IMR-90 (cell line): ENCODE data around the gene CAMTA1. TPM values are rescaled to one million over a fixed set of nuclear protein-coding genes. Genes with fewer than 3 reads are reported as not detected.

ENCODE experiments used
- ATAC-seq: fragments of 200-7000 bp; cut with Tn5 transposase; 2 replicates; pipeline ENCODE4 v1.9.1; 2020; ENCODE audit warnings: low read depth, mild to moderate bottlenecking, moderate library complexity
- BruUV-seq: library from RNA; stranded (reverse); fragments of 400-500 nt; replicated peaks from 2 replicates; lab custom pipeline; 2021; lab: Mats Ljungman, UMichigan
- CTCF ChIA-PET: fragments of 300-600 bp; formaldehyde crosslinking; extraction: SDS; loops from one replicate; lab custom pipeline; 2021; ENCODE audit warnings: antibody characterized with exemption; lab: Yijun Ruan, JAX
- POLR2A ChIA-PET: fragments of 300-600 bp; sonication (Branson Sonifier 250); formaldehyde crosslinking; loops from one replicate; lab custom pipeline; 2022; ENCODE audit warnings: antibody characterized with exemption; ENCODE audit not compliant: unreplicated experiment; lab: Charles Lee
- DNase-seq: peaks from one replicate; pipeline ENCODE4 v3.0.0; 2013
- H2AFZ ChIP-seq: replicated peaks from 2 replicates; pipeline ENCODE3; 2013; ENCODE audit warnings: low read length, mild to moderate bottlenecking; ENCODE audit not compliant: poor library complexity
- H2AK5ac ChIP-seq: 2 replicates; pipeline ENCODE4 v1.6.1; 2013; ENCODE audit warnings: low read depth, low read length, inconsistent platforms
- H2AK9ac ChIP-seq: replicated peaks from 2 replicates; pipeline ENCODE3; 2013; ENCODE audit warnings: mild to moderate bottlenecking, low read depth, low read length, moderate library complexity; ENCODE audit not compliant: poor library complexity
- H2BK120ac ChIP-seq: 2 replicates; pipeline ENCODE4 v1.6.1; 2013; ENCODE audit warnings: low read depth, low read length, inconsistent platforms
- H2BK15ac ChIP-seq: 3 replicates; pipeline ENCODE4 v1.6.1; 2013; ENCODE audit warnings: low read depth, low read length, inconsistent platforms
- H2BK20ac ChIP-seq: 2 replicates; pipeline ENCODE4 v1.6.1; 2013; ENCODE audit warnings: low read depth, mild to moderate bottlenecking, inconsistent platforms, low read length, moderate library complexity
- H2BK5ac ChIP-seq: 2 replicates; pipeline ENCODE4 v1.6.1; 2013; ENCODE audit warnings: mild to moderate bottlenecking, low read depth, low read length, inconsistent platforms; ENCODE audit not compliant: poor library complexity, severe bottlenecking
- H3K14ac ChIP-seq: replicated peaks from 2 replicates; pipeline ENCODE4 v1.6.1; 2013; ENCODE audit warnings: low read depth, low read length, inconsistent platforms
- H3K18ac ChIP-seq: 2 replicates; pipeline ENCODE4 v1.6.1; 2013; ENCODE audit warnings: low read depth, low read length, control low read depth
- H3K23ac ChIP-seq: 2 replicates; pipeline ENCODE4 v1.6.1; 2013; ENCODE audit warnings: low read depth, low read length, inconsistent platforms
- H3K27ac ChIP-seq: 2 replicates; pipeline ENCODE4 v1.5.1; 2013; ENCODE audit warnings: mild to moderate bottlenecking, control low read depth, low read length; ENCODE audit not compliant: insufficient read depth
- H3K27me3 ChIP-seq: 2 replicates; pipeline ENCODE4 v1.6.1; 2013; ENCODE audit warnings: low read length; ENCODE audit not compliant: control insufficient read depth, insufficient read depth
- H3K36me3 ChIP-seq: 2 replicates; pipeline ENCODE4 v1.6.1; 2013; ENCODE audit warnings: low read length, mixed read lengths; ENCODE audit not compliant: control insufficient read depth, insufficient read depth
- H3K4ac ChIP-seq: 2 replicates; pipeline ENCODE4 v1.6.1; 2013; ENCODE audit warnings: low read depth, low read length, inconsistent platforms
- H3K4me1 ChIP-seq: 2 replicates; pipeline ENCODE4 v1.6.1; 2013; ENCODE audit warnings: low read length, mixed read lengths; ENCODE audit not compliant: control insufficient read depth, insufficient read depth
- H3K4me2 ChIP-seq: 2 replicates; pipeline ENCODE4 v1.6.1; 2013; ENCODE audit warnings: low read depth, mild to moderate bottlenecking, control low read depth, low read length, moderate library complexity
- H3K4me3 ChIP-seq: 2 replicates; pipeline ENCODE4 v1.5.1; 2013; ENCODE audit warnings: low read depth, mild to moderate bottlenecking, control low read depth, low read length, moderate library complexity; ENCODE audit not compliant: insufficient read depth
- H3K56ac ChIP-seq: 2 replicates; pipeline ENCODE4 v1.6.1; 2013; ENCODE audit warnings: low read length, inconsistent platforms; ENCODE audit not compliant: insufficient read depth; ENCODE audit errors: extremely low read depth
- H3K79me1 ChIP-seq, 2 experiments: 2 replicates each; pipeline ENCODE4 v1.6.1; 2013; ENCODE audit warnings: low read length in 2 of 2, inconsistent platforms in 1 of 2, low read depth in 1 of 2
- H3K9ac ChIP-seq: 2 replicates; pipeline ENCODE4 v1.6.1; 2013; ENCODE audit warnings: low read depth, low read length, control low read depth
- H3K9me1 ChIP-seq: 2 replicates; pipeline ENCODE4 v1.6.1; 2013; ENCODE audit warnings: low read length, inconsistent platforms; ENCODE audit not compliant: insufficient read depth
- H3K9me3 ChIP-seq: 2 replicates; pipeline ENCODE4 v1.6.1; 2013; ENCODE audit warnings: low read length; ENCODE audit not compliant: control insufficient read depth, insufficient read depth
- H4K20me1 ChIP-seq: 2 replicates; pipeline ENCODE4 v1.6.1; 2013; ENCODE audit warnings: low read length, inconsistent platforms; ENCODE audit not compliant: insufficient read depth
- H4K5ac ChIP-seq: 2 replicates; pipeline ENCODE4 v1.6.1; 2013; ENCODE audit warnings: mild to moderate bottlenecking, low read depth, low read length, control low read depth
- H4K8ac ChIP-seq, 2 experiments: 2 replicates each; pipeline ENCODE4 v1.6.1; 2013; ENCODE audit warnings: low read depth in 2 of 2, low read length in 2 of 2, control low read depth in 1 of 2, inconsistent platforms in 1 of 2
- H4K91ac ChIP-seq: 2 replicates; pipeline ENCODE4 v1.6.1; 2013; ENCODE audit warnings: low read depth, low read length, inconsistent platforms; ENCODE audit not compliant: insufficient read depth
- BHLHE40 ChIP-seq: fragments of 150-350 bp; IDR thresholded peaks from 2 replicates; pipeline ENCODE4 v1.6.1; 2016; ENCODE audit warnings: mild to moderate bottlenecking, low read depth, low read length
- CEBPB ChIP-seq: IDR thresholded peaks from 2 replicates; pipeline ENCODE4 v1.6.1; 2012; ENCODE audit warnings: low read depth, low read length, improper control_type of control experiment
- CHD1 ChIP-seq: IDR thresholded peaks from 2 replicates; pipeline ENCODE4 v1.6.1; 2012; ENCODE audit warnings: low read depth, low read length, improper control_type of control experiment
- FOS ChIP-seq: fragments of 150-350 bp; IDR thresholded peaks from 2 replicates; pipeline ENCODE4 v1.6.1; 2016; ENCODE audit warnings: low read depth, low read length
- MAFK ChIP-seq: IDR thresholded peaks from 2 replicates; pipeline ENCODE4 v1.6.1; 2012; ENCODE audit warnings: low read depth, low read length, improper control_type of control experiment
- MAZ ChIP-seq: IDR thresholded peaks from 2 replicates; pipeline ENCODE4 v1.6.1; 2012; ENCODE audit warnings: low read depth, mild to moderate bottlenecking, low read length, improper control_type of control experiment, moderate library complexity, borderline replicate concordance
- MXI1 ChIP-seq: IDR thresholded peaks from 2 replicates; pipeline ENCODE4 v1.6.1; 2012; ENCODE audit warnings: low read depth, mild to moderate bottlenecking, low read length, moderate library complexity, borderline replicate concordance
- NFE2L2 ChIP-seq: fragments of 150-350 bp; IDR thresholded peaks from 2 replicates; pipeline ENCODE4 v1.6.1; 2016; ENCODE audit warnings: low read depth, mild to moderate bottlenecking, low read length
- POLR2A ChIP-seq: IDR thresholded peaks from 2 replicates; pipeline ENCODE4 v1.6.1; 2012; ENCODE audit warnings: mild to moderate bottlenecking, low read depth, low read length
- RAD21 ChIP-seq: IDR thresholded peaks from 2 replicates; pipeline ENCODE4 v1.6.1; 2012; ENCODE audit warnings: low read length, improper control_type of control experiment
- RCOR1 ChIP-seq: IDR thresholded peaks from 2 replicates; pipeline ENCODE4 v1.6.1; 2012; ENCODE audit warnings: mild to moderate bottlenecking, low read length, improper control_type of control experiment; ENCODE audit not compliant: insufficient replicate concordance
- RFX5 ChIP-seq: IDR thresholded peaks from 2 replicates; pipeline ENCODE4 v1.8.0; 2012; ENCODE audit warnings: low read depth, mild to moderate bottlenecking, low read length, moderate library complexity
- SMC3 ChIP-seq: fragments of 150-350 bp; IDR thresholded peaks from 2 replicates; pipeline ENCODE4 v1.6.1; 2016; ENCODE audit warnings: low read depth, mild to moderate bottlenecking, antibody characterized with exemption, low read length, moderate library complexity
- WGBS, 2 experiments: methylation state at CpG; one replicate each; pipeline versions ENCODE4 v1.1.5 to v1.1.7; 2013; ENCODE audit warnings: missing lambda C conversion rate in 2 of 2; ENCODE audit not compliant: insufficient read length in 1 of 2; ENCODE audit errors: extremely low coverage in 2 of 2; 5-methylcytosine and 5-hydroxymethylcytosine counted together
- dilution Hi-C: fragments of 300-500 bp; cut with HindIII; formaldehyde crosslinking; loops from one replicate; pipeline ENCODE4 v1.14.3; 2018; ENCODE audit warnings: low sequenced_read_pairs; ENCODE audit not compliant: unreplicated experiment
- in situ Hi-C: fragments of 300-500 bp; cut with MboI; formaldehyde crosslinking; loops from 3 replicates; pipeline ENCODE4 v1.14.3; 2019; ENCODE audit warnings: low sequenced_read_pairs, inconsistent platforms, mixed read lengths
- intact Hi-C: fragments of 100-400 bp; cut with micrococcal nuclease; formaldehyde crosslinking; loops from 2 replicates; pipeline ENCODE4 v1.10.0; 2022
- polyA plus RNA-seq, 3 experiments: library from polyadenylated mRNA; depleted of rRNA; stranded (reverse); fragments of >200 nt; gene quantifications; 2 replicates each; pipeline ENCODE4 v1.2.3, GENCODE V29; 2012; ENCODE audit warnings: low replicate concordance in 1 of 3
- total RNA-seq: library from RNA; depleted of rRNA; stranded (reverse); fragments of >200 nt; gene quantifications from 2 replicates; pipeline ENCODE4 v1.2.3, GENCODE V29; 2012
- TF ChIP-seq, protein P1 (sequence below): conservative IDR thresholded peaks from 2 replicates; pipeline ENCODE4 v1.5.1; 2012; ENCODE audit warnings: mild to moderate bottlenecking, low read depth, low read length, improper control_type of control experiment
- TF ChIP-seq, protein P2 (sequence below): fragments of 150-350 bp; IDR thresholded peaks from 2 replicates; pipeline ENCODE4 v1.6.1; 2016; ENCODE audit warnings: low read depth, mild to moderate bottlenecking, low read length, moderate library complexity, borderline replicate concordance
- TF ChIP-seq, protein P3 (sequence below): fragments of 150-350 bp; IDR thresholded peaks from 2 replicates; pipeline ENCODE4 v1.6.1; 2017; ENCODE audit warnings: mild to moderate bottlenecking, antibody characterized with exemption, low read length, low read depth

Gene CAMTA1
- total and polyA plus RNA-seq, 2 of the 4 experiments (the other 2 are of a cell fraction) = 35.5 to 74.3 TPM

DNA sequence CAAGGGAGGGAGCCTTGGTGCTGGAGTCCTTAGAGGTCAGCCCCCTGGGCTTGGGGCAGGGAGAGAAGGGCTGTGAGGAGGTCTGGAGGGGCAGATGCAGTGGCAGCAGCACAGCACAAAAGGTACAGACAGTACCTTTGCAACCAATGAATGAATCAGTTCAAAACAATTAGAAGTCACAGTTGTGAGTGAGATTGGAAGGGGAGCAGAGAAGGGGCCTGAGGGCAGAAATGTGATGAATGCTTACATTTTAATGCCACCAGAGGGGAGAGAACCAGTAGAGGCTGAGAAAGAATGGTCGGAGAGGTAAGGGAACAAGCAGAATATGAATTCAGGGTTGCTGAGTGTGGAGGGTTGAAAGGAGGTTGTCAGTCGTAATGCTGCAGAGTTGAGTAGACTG lies 24.2 kb downstream of the CAMTA1 start:
- dilution Hi-C loops = no loop called here
- Histone ChIP-seq H3K4me3 (no peak overlapping the region), H3K14ac (no peak overlapping the region), H4K8ac (no peak overlapping the region), H3K4ac (no peak overlapping the region), H3K9me3 (no peaks in the 10 kb centered on the region), H2AFZ (no peak overlapping the region), H3K4me1 (peaks cover 10% of the 10 kb centered on the region), H3K27ac (no peak overlapping the region), H4K91ac (no peak overlapping the region), H3K56ac (no peak overlapping the region), H2BK15ac (no peak overlapping the region), H2AK5ac (peak overlapping the region; percentile 1; the same call in 1 of the 2 replicates), H4K5ac (no peak overlapping the region), H4K20me1 (peaks cover 21% of the 10 kb centered on the region), H3K9me1 (peaks cover 15% of the 10 kb centered on the region), H3K4me2 (no peak overlapping the region), H2AK9ac (no peak overlapping the region), H3K9ac (no peak overlapping the region), H3K36me3 (no peaks in the 10 kb centered on the region), H2BK5ac (no peak overlapping the region), H3K23ac (no peak overlapping the region), H3K27me3 (no peaks in the 10 kb centered on the region), H3K79me1 (peaks cover 42 to 69% of the 10 kb centered on the region in 2 experiments), H3K18ac (no peak overlapping the region), H2BK20ac (no peak overlapping the region), H2BK120ac (no peak overlapping the region)
- DNase-seq (no peak), ATAC-seq (no peak)
- intact Hi-C loops = no loop called here
- TF ChIP-seq NFE2L2 (no peak), MAZ (no peak), RAD21 (no peak), MXI1 (no peak), RCOR1 (no peak), BHLHE40 (no peak), FOS (no peak), CHD1 (no peak), CEBPB (no peak), SMC3 (no peak), POLR2A (no peak), RFX5 (no peak), MAFK (no peak)
- TF ChIP-seq, protein P1, sequence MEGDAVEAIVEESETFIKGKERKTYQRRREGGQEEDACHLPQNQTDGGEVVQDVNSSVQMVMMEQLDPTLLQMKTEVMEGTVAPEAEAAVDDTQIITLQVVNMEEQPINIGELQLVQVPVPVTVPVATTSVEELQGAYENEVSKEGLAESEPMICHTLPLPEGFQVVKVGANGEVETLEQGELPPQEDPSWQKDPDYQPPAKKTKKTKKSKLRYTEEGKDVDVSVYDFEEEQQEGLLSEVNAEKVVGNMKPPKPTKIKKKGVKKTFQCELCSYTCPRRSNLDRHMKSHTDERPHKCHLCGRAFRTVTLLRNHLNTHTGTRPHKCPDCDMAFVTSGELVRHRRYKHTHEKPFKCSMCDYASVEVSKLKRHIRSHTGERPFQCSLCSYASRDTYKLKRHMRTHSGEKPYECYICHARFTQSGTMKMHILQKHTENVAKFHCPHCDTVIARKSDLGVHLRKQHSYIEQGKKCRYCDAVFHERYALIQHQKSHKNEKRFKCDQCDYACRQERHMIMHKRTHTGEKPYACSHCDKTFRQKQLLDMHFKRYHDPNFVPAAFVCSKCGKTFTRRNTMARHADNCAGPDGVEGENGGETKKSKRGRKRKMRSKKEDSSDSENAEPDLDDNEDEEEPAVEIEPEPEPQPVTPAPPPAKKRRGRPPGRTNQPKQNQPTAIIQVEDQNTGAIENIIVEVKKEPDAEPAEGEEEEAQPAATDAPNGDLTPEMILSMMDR = no peak
- TF ChIP-seq, protein P2, sequence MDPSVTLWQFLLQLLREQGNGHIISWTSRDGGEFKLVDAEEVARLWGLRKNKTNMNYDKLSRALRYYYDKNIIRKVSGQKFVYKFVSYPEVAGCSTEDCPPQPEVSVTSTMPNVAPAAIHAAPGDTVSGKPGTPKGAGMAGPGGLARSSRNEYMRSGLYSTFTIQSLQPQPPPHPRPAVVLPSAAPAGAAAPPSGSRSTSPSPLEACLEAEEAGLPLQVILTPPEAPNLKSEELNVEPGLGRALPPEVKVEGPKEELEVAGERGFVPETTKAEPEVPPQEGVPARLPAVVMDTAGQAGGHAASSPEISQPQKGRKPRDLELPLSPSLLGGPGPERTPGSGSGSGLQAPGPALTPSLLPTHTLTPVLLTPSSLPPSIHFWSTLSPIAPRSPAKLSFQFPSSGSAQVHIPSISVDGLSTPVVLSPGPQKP = no peak
- TF ChIP-seq, protein P3, sequence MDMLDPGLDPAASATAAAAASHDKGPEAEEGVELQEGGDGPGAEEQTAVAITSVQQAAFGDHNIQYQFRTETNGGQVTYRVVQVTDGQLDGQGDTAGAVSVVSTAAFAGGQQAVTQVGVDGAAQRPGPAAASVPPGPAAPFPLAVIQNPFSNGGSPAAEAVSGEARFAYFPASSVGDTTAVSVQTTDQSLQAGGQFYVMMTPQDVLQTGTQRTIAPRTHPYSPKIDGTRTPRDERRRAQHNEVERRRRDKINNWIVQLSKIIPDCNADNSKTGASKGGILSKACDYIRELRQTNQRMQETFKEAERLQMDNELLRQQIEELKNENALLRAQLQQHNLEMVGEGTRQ = no peak
- POLR2A ChIA-PET = interaction anchor here (0.6 kb wide), 1 partner anchor 25 kb away, joined by 3 read pairs; no protein-coding TSS in a partner anchor
- CTCF ChIA-PET = no interaction called here
- in situ Hi-C loops = loop anchor here (10.0 kb wide), 1 partner anchor 835 kb away; no protein-coding TSS in a partner anchor
- BruUV-seq = no TSS peak
- WGBS, 2 experiments = 100% methylated on average over 1 of the region's 2 CpGs; no CpG with 5 or more reads in 1 of the 2 experiments
